Fibroblast of skin of right quadriceps (primary cell): Measurements from ENCODE around the gene SLC9C1.
A peak's percentile ranks its signal among the peaks of the same experiment; 100 is the strongest.

Source experiments
- DNase-seq: peaks from one replicate; pipeline ENCODE4 v3.0.0-alpha.2; 2013

Gene SLC9C1

DNA sequence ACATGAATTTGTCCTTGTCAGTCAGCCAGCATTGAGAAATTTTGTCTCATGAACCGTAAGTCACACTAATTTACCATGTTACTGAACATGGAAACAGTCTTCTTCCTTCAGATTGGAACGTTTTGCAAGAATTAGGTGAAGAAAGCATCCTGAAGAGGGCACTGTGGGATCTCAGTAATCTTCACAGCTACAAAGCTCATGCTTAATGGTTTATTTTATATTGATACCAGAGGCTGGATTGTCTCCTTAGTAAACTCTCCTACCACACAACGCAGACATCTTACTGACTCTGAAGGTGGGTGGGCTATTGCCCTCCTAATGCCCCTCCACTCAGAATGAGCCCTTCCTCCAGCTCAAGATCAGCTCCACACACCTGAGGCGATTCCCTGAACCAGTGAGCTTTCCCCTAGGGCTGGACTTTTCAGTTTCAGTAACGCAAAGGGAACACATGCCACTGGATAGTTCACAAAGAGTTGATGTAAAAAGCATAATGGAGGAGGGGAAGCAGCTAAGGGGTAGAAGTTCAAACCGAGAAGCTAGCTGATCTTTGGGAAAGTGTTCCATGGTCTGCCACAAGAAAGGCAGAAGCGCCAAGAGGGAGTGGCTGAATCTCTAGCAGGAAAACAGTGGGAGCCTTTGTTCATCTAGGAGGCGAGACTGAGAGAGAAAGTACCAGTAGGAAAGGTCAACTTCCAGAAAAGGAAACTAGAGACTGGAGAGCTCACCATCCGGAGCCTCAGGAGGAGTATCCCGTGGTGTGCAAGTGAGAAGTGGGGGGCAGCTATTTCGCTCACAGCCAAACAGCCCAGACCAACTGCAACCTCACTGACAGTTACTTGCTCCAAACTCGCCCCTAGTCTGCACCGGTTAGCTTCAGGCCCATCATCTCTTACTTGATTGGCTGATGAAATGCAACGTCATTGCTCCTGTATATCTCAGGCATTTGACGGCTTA, at the start of gene SLC9C1:
TSS of gene SLC9C1 (minus strand) at position 849 of the 954 bp plus-strand sequence. CDS start 7,425 bp downstream, outside the sequence.
- DNase-seq: peak; percentile 66

DNA sequence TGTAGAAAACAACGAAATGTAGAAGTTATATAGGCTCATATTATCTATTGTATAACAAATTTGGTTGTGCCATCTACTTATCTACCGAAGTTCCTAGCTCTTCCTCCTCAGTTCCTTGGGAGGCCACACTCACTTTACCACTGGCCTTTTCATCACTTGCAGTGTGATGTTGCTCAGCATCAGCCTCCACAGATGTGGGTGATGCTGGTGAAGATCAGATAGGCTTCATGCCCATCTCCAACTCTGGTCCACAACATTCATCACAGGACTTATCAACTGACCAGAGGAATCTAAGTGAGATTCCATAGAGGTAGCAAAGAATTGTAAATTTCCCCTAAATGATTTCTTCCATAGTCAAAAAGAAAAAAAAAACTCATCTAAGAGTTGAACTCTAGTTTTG, 47.4 kb upstream of the SLC9C1 start:
- DNase-seq: no peak

DNA sequence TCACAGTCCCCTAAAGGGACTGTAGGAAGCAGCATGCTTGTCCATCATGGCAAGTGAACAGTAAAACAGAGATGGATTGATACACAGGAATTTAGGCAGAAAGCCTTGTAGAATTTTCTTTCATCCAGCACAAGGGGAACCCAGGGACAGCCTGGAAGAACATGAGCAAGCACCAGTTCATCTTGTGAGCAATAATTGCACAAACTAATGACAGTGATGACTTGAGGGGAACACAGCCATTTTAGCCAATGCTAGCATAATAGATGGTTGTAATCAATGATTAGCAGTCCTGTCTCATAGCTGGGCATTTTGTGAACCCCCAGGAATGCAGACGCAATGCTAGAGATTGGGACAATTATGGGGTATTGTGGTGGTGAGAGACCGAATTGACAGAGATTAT, 45.6 kb upstream of the SLC9C1 start:
- no peak for DNase-seq

DNA sequence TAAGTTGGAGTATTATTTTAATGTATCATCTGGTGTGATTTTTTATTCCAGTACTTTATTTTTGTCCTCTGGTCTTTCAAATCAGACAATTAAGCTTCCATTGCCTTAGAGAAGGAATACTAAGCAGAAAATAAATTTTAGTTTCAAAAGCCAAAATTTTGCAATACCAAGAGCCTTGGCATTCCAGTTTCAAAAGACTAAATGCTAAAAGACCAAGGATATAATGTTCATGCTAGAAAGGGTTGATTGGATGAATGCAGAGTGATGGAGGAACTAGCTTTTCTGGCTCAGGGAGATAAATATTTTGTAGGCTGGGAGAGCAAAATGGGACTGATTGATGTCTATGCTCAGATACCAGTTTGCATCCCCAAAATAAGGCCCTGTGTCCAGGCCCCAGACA, 45.1 kb upstream of the SLC9C1 start:
- DNase-seq: no peak

DNA sequence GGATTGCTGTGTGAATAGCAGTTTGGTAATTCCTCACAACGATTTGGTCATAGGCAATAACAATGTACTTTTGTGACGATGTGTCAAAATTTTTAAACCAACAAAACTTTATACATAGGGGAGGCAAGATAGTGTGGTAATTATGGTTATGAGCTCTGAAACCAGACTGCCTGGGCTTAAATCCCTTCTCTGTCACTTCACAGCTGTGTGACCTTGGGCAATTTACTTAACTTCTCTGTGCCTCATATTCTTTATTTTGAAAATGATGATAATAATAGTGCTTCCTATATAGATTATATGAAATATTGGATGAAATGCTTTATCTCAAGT, 44.7 kb upstream of the SLC9C1 start:
- no peak for DNase-seq

DNA sequence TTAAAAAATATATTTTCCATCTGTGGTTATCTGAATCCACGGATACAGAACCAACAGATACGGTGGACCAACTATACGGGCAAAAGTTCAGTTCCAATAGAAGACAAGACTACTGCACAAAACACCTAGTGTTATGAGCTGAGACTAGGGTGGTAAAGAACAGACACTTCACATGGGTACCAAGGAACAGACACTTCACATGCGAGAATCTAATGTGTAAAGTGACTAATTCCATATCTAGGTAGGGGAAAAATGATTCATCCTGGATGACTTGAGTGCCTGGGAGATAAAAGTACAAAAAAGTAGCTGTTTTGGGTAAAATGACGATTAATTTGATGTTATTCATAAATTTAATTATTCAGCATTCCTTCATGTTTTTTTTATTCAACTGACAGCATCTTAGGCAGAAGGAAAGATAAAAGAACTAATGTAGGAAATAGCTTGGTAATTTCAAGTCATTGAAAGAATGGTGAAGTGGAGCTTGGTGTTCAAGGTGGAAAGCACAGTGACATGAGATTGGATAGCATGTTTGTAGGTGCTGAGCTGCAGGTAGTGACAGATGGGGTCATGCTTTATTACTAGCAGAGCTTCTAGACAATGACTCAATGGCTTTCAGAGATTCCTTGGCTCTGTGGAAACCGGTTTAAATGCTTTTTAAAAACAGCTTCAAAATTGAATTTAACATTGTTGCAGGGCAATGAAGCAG, 44.2 kb upstream of the SLC9C1 start:
- DNase-seq: no peak

DNA sequence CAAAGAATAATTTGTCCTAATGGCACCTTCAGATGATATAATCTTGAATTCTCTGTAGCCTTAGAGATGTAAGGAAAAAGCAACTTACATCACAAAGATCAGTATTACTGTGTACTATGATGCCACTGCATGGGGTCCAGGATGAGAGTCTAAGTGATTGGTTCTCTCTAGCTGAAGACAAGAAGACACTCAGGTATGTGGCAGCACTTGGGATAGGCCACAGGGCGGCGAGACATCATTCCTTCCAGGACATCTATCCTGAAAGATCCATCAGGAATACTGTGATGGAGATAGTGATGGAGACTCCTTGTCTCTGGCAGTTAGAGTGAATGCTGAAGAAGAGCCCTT, 41.4 kb upstream of the SLC9C1 start:
- no peak for DNase-seq

DNA sequence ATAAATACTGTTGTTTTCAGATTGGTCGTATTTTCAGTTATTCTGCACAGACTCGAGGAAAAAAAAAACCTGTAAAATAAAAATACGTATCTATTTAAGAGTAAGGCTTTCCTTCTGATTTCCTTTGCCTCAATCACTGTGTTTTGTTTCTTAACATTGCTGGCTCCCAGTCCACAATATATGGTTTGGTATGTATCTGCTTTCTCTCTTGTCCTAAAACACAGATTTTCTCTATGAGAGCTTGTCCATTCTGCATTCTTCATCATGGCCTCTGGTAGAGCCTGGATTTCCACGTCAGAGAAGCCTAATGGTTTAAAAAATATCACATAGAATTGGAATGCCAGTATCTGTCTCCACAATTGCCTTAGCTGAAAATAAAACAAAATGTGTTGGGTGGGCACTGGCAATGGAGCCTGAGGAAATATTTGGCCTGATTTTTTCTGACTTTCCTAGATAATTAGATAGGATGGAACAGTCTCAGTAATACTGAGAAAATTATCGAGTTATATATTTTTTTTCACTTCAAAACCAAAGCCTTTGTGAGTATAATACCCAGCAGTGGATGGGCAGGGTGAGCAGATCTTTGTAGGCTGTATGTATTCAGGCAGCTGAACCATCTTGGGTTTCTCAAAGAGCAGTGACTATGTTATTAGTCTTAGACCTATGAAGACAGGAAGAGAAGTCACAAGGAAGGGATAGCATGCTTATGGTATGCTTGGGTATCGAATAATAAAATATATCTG, 40.8 kb upstream of the SLC9C1 start:
- no peak for DNase-seq

DNA sequence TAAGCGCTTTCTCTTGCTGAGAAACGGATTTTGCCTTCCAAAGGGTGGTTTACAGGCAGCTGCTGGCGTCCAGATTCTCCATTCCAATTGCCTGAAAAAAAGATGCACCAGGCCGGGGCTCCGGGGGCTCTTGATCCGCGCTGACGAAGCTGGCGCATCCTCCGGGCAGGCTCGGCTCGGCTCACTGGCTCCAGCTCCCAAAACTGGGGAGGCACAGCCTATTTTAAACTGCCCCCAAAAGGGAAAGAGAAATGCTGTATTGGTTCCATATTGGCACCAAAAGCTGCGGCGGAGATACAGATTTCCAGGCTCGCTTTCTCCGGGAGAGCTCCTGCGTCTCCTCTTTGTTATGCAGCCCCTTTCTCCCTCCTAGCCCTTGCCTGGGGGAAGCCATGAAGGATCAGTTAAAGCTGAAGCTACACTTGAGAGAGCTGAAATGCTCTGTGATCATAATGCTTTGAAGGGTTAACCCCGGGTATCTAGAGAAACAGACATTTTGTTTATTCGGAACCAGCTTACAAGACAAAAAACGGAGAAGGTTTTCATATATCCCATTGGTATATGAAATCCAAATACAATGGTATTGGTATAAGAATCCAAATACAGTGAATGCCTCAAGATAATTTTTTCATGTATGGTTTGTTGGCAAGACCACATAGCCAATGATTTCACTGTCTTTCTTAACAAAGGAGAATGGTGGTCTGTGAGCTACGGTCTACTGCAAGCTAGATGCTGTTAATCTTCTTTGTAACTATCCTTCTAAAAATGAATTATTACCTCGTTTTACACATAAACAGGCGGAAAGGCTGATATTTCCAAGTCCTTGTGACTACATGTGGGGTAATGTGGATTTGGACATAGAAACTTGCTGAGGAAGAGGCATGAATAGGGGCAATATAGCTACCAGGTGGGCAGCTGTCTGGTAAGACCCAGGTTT, 39.6 kb upstream of the SLC9C1 start:
- peak; percentile 3 for DNase-seq

DNA sequence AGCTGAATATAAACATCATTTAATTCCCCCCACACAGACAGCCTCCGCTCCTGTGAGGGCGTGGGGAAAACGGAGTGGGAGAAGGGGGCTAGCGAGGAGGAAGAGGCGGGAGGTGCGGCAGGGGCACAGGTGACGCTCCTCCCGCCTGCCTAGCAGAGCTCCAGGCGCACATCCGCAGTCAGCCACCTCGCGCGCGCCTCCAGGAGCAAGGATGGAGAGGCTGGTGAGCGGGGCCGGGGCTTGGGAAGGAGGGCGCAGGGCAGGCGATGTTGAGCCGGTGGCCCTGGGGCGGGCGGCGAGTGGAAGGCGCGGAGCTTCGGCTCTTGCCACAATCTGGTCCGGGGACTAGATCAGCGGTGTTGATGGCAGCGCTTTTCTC, 39.0 kb upstream of the SLC9C1 start, which contains the start of gene CD200:
TSS of gene CD200 (plus strand) at position 155 of the 379 bp plus-strand sequence. CDS start at position 212, 57 bp downstream.
- DNase-seq: peak; percentile 39

DNA sequence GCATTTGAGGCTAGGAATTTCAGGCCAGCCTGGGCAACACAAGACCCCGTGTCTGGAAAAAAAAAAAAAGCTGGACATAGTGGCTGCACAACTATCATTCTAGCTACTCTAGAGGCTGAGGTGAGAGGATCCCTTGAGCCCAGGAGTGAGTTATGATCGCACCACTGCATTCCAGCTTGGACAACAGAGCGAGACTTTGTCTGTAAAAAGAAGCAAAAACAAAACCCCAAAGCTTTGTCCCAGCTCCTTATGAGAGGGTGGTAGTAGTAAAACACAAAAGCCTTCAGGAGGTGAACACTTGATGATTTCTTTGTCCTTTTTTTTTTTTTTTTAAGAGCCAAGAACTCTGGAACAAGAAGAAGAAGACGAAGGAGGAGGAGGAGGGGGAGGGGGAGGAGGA, 37.8 kb upstream of the SLC9C1 start:
- DNase-seq: no peak

DNA sequence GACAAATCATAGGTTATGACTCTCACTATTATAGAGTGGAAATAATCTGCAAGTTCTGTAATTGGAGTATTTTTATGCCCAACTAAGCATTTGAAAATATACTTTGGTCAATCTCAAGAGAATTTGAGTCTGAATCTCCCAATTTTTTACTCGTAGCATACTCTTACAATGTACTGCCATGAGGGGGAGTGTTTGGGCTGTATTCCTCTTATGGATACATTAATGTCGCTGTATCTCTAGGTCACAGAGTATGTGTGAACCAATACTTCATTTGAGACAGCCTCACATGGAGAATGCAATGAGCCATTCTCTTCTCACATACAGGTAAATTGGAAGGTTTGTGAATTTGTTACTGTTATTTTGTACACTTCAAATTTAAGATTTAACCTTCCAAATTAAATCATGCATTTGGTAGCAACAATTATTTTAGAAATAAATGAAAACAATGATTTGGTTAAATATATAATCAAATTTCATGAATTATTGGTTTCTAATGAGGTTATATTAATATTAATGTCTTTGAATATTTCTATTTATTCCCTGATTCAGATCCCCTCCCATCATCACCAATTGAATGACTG, 33.4 kb upstream of the SLC9C1 start:
- DNase-seq: peak; percentile 55

DNA sequence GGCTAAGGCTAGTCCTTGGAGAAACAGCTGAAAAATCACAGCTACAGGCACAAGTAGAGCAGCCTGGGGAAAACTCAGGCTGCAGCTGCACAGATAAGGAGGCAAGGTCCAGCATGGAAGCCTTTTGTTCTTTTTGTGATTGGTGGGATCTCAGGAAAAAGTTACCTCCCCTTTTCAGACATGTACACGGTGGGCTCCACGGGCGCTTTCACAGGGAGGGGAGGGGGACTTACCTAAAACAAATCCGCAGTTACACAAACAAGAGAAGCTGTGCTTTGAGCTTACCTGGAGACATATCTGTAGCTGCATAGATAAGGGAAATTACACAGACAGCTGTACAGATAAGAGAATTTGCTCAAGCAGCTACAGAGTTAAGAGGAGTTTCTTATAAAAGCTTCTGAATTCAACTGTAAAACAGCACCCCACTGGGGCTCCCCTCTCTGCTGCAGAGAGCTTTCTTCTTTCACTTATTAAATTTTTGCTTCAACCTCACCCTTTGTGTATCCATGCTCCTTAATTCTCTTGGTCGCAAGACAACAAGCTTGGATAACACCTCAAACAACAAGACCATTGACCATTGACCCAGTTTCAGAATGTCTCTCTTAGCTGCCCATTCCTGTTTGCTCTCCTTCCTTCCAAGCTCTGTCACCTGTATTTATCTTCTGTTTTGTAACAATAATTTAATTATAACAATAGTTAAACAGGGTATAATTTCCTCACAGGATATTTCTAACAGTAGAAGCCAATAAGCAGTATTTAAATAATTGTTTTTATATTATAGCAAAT, 28.0 kb upstream of the SLC9C1 start:
- no peak for DNase-seq

DNA sequence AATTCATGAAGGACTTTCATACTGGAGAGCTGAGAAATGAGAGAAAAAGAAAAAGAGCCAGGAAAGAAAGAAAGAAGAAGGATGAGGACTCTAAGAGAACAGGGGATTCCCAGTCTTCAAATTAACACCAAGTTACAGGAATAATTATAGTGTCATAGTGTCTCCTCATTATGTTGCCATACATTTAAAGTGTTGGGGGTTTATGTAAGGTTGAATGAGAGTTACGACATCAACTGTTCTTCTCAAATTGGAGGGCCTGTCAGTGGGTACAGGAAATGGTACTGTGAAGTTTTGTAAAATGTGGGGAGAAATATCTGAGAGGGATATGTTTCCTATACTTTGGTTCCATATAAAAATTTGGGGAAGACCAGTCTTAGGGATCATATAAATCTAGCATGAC, 26.7 kb upstream of the SLC9C1 start:
- no peak for DNase-seq

DNA sequence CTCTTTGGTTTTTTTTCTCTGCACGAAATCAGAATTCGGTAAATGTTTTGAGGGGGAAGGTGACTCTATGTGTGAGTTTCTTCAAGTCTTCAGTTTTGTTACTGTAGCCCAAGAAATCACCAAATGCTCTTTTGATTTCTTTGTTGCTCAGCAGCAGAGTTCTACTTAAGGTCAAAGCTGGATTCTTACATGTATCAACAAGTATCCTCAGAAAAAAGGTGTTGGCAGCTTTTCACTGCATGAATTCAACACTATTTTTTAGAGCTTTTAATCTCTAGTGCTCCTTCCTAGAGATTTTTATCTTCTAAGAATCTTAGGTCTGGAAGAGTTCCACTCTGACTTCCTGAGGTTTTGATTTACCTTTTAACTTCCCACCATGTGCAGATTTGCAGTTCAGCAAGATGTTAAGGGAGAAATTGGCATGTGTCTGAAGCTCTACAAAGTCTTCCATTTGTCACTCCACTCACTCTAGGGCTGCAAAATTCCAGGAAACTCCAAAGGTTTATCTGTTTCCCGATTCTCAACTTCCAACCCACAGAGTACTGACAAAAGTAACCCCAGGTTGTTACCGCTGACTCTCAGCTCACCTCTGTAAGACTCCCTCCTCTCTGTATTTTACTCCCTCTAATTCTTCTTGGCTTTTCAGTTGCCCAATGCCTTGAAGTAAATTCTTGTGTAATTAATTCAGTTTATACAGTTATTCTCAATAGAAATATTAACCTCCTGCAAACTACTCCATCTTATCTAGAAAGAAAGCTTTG, 25.7 kb upstream of the SLC9C1 start:
- no peak for DNase-seq

DNA sequence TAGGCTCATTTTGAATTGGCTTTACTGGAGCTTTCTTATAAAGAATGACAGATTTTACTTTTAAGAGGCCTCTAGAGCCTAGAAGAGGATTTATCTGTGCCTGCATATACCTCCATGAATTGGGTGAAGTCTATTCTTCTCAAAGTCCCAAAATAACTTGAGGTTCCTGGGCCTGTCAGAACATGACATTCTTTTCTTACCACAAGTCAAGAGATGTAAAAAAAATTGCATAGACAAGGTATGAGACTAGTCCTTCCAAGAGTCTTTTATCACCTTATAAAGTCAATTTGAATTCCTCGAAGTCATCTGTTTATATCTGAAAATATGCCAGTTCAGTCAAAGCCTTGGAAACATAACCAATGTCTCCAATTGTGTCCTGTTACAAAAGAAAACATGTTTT, 21.8 kb upstream of the SLC9C1 start:
- DNase-seq: no peak

DNA sequence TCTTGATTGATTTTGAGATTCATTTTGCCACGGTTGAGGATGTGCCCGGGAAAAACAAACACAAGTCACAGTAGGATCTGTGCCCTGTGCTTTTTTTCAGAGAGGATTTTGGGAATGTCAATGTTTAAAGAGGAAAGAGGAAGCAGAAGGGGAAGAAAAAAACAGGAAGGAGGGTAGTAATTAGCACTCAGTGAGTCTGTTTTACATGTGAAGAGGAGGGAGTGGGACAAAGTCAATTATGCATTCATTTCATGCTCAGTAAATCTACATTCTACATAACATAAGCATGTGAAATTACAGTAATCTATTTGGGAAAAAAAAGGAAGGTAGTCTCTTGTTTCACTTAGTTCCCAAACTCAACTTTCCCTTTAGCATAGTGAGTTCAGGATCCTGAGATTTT, 20.6 kb upstream of the SLC9C1 start:
- DNase-seq: no peak

DNA sequence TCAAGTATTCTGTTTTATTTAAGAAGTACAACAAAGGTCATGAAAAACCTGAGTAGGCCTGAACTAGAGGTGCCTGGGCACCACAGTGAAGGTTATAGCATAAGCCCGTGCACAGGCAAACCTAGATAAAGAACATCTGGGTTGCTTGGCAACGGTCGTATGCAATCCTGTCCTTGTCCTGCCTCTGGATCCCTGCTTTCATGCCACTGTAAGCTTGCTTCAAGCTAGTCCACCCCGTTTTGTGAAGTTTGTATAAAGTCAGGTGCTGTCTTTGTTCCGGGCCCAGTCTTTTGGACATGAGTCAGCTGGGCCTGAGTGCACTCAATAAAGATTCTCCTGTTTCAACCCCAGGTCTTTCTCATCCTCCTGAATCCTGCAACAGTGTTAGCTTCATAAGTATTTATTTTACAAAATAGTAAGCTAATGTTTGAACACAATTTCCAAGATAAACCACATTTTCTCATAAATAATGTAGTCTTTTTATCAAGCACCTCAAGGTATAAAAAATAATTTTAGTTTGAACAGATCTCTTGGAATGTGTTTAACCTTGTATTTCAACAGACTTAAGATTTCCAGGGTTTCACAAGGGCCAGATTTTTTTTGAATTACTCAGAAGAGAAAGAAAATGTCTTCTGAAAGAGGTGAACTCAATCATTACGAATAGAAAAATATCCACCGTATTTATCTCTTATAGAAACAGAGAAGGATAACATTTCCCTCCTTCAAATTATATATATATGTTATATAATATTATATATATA, 14.3 kb upstream of the SLC9C1 start:
- DNase-seq: peak; percentile 15

DNA sequence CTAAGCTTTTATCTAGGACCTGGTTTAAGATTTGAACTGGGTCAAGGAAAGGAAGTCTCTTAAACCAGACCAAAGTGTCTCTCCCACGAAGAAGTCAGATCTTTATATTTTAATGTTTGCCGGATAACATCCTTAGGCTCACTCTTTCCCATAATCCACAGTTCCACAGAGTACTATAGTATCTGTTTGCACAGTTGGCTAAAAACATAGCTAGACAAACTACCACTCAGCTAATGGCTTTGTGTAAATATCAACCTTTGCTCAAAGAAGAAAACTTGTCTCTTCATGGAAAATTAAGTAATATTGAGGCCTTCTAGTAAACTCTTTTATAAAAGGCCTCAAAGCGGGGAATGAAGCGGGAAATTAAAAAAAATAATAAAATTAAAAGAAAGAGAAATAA, 13.5 kb upstream of the SLC9C1 start:
- no peak for DNase-seq

DNA sequence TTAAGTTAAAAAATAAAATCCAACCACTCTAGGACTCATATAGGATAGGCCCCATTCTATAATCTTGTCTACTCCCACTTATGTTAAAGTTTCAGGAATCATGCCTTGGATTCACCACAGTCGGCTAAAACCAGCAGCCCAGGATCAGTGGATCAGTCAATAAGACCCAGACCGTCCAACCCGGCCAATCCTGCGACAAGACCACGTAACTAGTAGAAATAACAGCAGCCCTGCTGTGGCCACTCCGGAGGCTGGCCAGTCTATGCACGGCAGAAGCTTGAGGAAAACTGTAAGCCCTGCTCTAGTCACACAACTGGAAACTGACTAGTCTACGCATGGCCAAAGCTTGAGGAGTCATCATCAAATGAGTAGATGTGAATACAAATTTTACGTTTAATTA, 12.8 kb upstream of the SLC9C1 start:
- DNase-seq: no peak
